Measurements from ENCODE around the gene KIF26A.

Gene KIF26A

GRCh38 chr14:104190396-104191000 is 52.1 kb downstream of the KIF26A start:
- DNase-seq (ENCODE audit: low read depth in 3 of 3, low spot score in 1 of 3), result no peak

GRCh38 chr14:104191409-104191997 is 53.1 kb downstream of the KIF26A start:
- no peak for DNase-seq (ENCODE audit: low read depth in 3 of 3, low spot score in 1 of 3)

- no peak for DNase-seq (ENCODE audit: low read depth in 3 of 3, low spot score in 1 of 3)
Measured at GRCh38 chr14:104192146-104192882, 53.9 kb downstream of the KIF26A start.

GRCh38 chr14:104192883-104193245 is 54.5 kb downstream of the KIF26A start:
- DNase-seq (ENCODE audit: low read depth in 3 of 3, low spot score in 1 of 3), result no peak

- no peak for DNase-seq (ENCODE audit: low read depth in 3 of 3, low spot score in 1 of 3)
Measured at GRCh38 chr14:104194016-104194415, 55.6 kb downstream of the KIF26A start.

- DNase-seq (ENCODE audit: low read depth in 3 of 3, low spot score in 1 of 3), result no peak
Measured at GRCh38 chr14:104194716-104195115, 56.3 kb downstream of the KIF26A start.

GRCh38 chr14:104195361-104195760 is 57.0 kb downstream of the KIF26A start:
- no peak for DNase-seq (ENCODE audit: low read depth in 3 of 3, low spot score in 1 of 3)

GRCh38 chr14:104195878-104196277 is 57.5 kb downstream of the KIF26A start:
- no peak for DNase-seq (ENCODE audit: low read depth in 3 of 3, low spot score in 1 of 3)

- DNase-seq (ENCODE audit: low read depth in 3 of 3, low spot score in 1 of 3), result no peak
Measured at GRCh38 chr14:104196461-104197140, 58.2 kb downstream of the KIF26A start.

- DNase-seq (ENCODE audit: low read depth in 3 of 3, low spot score in 1 of 3), result no peak
Measured at GRCh38 chr14:104197449-104198247, 59.3 kb downstream of the KIF26A start.

- DNase-seq (ENCODE audit: low read depth in 3 of 3, low spot score in 1 of 3), result no peak
Measured at GRCh38 chr14:104199266-104199895, 61.0 kb downstream of the KIF26A start.

GRCh38 chr14:104200106-104200505 is 61.7 kb downstream of the KIF26A start:
- no peak for DNase-seq (ENCODE audit: low read depth in 3 of 3, low spot score in 1 of 3)

GRCh38 chr14:104200591-104200990 is 62.2 kb downstream of the KIF26A start:
- no peak for DNase-seq (ENCODE audit: low read depth in 3 of 3, low spot score in 1 of 3)

GRCh38 chr14:104201063-104201462 is 62.7 kb downstream of the KIF26A start:
- no peak for DNase-seq (ENCODE audit: low read depth in 3 of 3, low spot score in 1 of 3)

- no peak for DNase-seq (ENCODE audit: low read depth in 3 of 3, low spot score in 1 of 3)
Measured at GRCh38 chr14:104201496-104201895, 63.1 kb downstream of the KIF26A start.

GRCh38 chr14:104202259-104203070 is 64.1 kb downstream of the KIF26A start:
- no peak for DNase-seq (ENCODE audit: low read depth in 3 of 3, low spot score in 1 of 3)

- no peak for DNase-seq (ENCODE audit: low read depth in 3 of 3, low spot score in 1 of 3)
Measured at GRCh38 chr14:104203071-104203425, 64.7 kb downstream of the KIF26A start.

- no peak for DNase-seq (ENCODE audit: low read depth in 3 of 3, low spot score in 1 of 3)
Measured at GRCh38 chr14:104204660-104205149, 66.3 kb downstream of the KIF26A start.

- no peak for DNase-seq (ENCODE audit: low read depth in 3 of 3, low spot score in 1 of 3)
Measured at GRCh38 chr14:104205781-104206180, 67.4 kb downstream of the KIF26A start.
